HepG2 (cell line): ENCODE results near the gene SLC2A5. TPM values are rescaled to one million over a fixed set of nuclear protein-coding genes. Genes with fewer than 3 reads are reported as not detected.

ENCODE experiments used
- ATAC-seq: fragments of 200-7000 bp; cut with Tn5 transposase; 3 replicates; pipeline ENCODE4 v1.9.1; 2020; ENCODE audit warnings: mild to moderate bottlenecking, moderate library complexity
- BruUV-seq: library from RNA; stranded (reverse); fragments of 400-500 nt; replicated peaks from 2 replicates; lab custom pipeline; 2021; lab: Mats Ljungman, UMichigan
- CTCF ChIA-PET: fragments of 300-600 bp; formaldehyde crosslinking; extraction: SDS; loops from one replicate; lab custom pipeline; 2021; ENCODE audit warnings: low total read pairs, inconsistent platforms, low intra/inter-chr PET ratio; lab: Yijun Ruan, JAX
- POLR2A ChIA-PET: fragments of 350-600 bp; sonication (Branson Sonifier 250); formaldehyde crosslinking; loops from one replicate; lab custom pipeline; 2020; ENCODE audit warnings: antibody characterized with exemption, inconsistent platforms; lab: Yijun Ruan, JAX
- DNase-seq: peaks from one replicate; pipeline ENCODE4 v3.0.0-alpha.2; 2015; ENCODE audit warnings: low spot score
- FAIRE-seq: peaks from 3 replicates; lab custom pipeline; 2011; peaks lifted over from hg19 to GRCh38; lab: Jason Lieb, UNC
- H2AFZ ChIP-seq: one replicate; pipeline ENCODE4 v1.6.1; 2011; ENCODE audit warnings: low read length, inconsistent platforms
- H3K27ac ChIP-seq: fragments of 300-600 bp; 3 replicates; pipeline ENCODE4 v1.8.0; 2011; ENCODE audit warnings: mixed run types, mild to moderate bottlenecking, mixed read lengths, low read length, inconsistent platforms; ENCODE audit not compliant: insufficient read depth; ENCODE audit errors: extremely low read length
- H3K27me3 ChIP-seq, 2 experiments: fragments of 200-600 bp in 1 of 2; 2 replicates in 1 of 2; 3 replicates in 1 of 2; pipeline versions ENCODE4 v1.6.0 to v1.8.0; 2011; ENCODE audit warnings: low read length in 2 of 2, mild to moderate bottlenecking in 2 of 2, moderate library complexity in 2 of 2, inconsistent platforms in 1 of 2; ENCODE audit not compliant: insufficient read depth in 2 of 2, control insufficient read depth in 1 of 2
- H3K36me3 ChIP-seq, 2 experiments: fragments of 200-600 bp in 1 of 2; replicated peaks in 1 of 2; 2 replicates in 1 of 2; 3 replicates in 1 of 2; pipeline versions ENCODE4 v1.5.1 to v1.8.0; 2011; ENCODE audit warnings: low read length in 2 of 2, inconsistent platforms in 1 of 2; ENCODE audit not compliant: insufficient read depth in 2 of 2, control insufficient read depth in 1 of 2
- H3K4me1 ChIP-seq: 2 replicates; pipeline ENCODE4 v1.5.1; 2012; ENCODE audit warnings: low read length, inconsistent platforms; ENCODE audit not compliant: insufficient read depth
- H3K4me2 ChIP-seq: 2 replicates; pipeline ENCODE4 v1.6.0; 2011; ENCODE audit warnings: low read depth, low read length, inconsistent platforms
- H3K4me3 ChIP-seq, 3 experiments: fragments of 200-600 bp in 1 of 3; sonication (generic), shearing (Covaris generic) in 1 of 3; replicated peaks in 1 of 3; 2 replicates each; pipeline ENCODE4 v1.5.1; 2011 to 2016; ENCODE audit warnings: low read length in 3 of 3, inconsistent platforms in 2 of 3, low read depth in 2 of 3, mild to moderate bottlenecking in 2 of 3, control low read depth in 1 of 3, mixed read lengths in 1 of 3; ENCODE audit not compliant: insufficient read depth in 1 of 3
- H3K79me2 ChIP-seq: one replicate; pipeline ENCODE4 v1.6.1; 2011; ENCODE audit warnings: low read length, inconsistent platforms; ENCODE audit not compliant: insufficient read depth
- H3K9ac ChIP-seq: 2 replicates; pipeline ENCODE4 v1.6.0; 2011; ENCODE audit warnings: mild to moderate bottlenecking, low read depth, low read length, inconsistent platforms; ENCODE audit not compliant: insufficient read depth
- H3K9me3 ChIP-seq: 2 replicates; pipeline ENCODE4 v1.5.1; 2012; ENCODE audit warnings: mild to moderate bottlenecking, low read length
- H4K20me1 ChIP-seq: 2 replicates; pipeline ENCODE4 v1.6.0; 2011; ENCODE audit warnings: inconsistent platforms, mild to moderate bottlenecking, low read length, moderate library complexity; ENCODE audit not compliant: insufficient read depth
- CREB1 ChIP-seq, 2 experiments: fragments of 450-650 bp in 1 of 2; IDR thresholded peaks; 2 replicates each; pipeline ENCODE4 v1.6.1; 2016 to 2017; ENCODE audit warnings: control low read depth in 1 of 2, mild to moderate bottlenecking in 1 of 2, missing compliant biosample characterization in 1 of 2, missing genetic modification characterization in 1 of 2
- ELK4 ChIP-seq: sonication (generic); formaldehyde crosslinking; IDR thresholded peaks from 2 replicates; pipeline ENCODE4 v1.9.0; 2021; ENCODE audit warnings: missing genetic modification reagents, borderline replicate concordance
- HCFC1 ChIP-seq: fragments of 150-350 bp; IDR thresholded peaks from 2 replicates; pipeline ENCODE4 v1.6.1; 2014; ENCODE audit warnings: low read depth, low read length
- KLF6 ChIP-seq: IDR thresholded peaks from 2 replicates; pipeline ENCODE4 v1.8.0; 2016; ENCODE audit warnings: missing biosample characterization, missing genetic modification reagents
- MAFF ChIP-seq: IDR thresholded peaks from 2 replicates; pipeline ENCODE4 v1.6.1; 2011; ENCODE audit warnings: low read depth, low read length, improper control_type of control experiment
- MIXL1 ChIP-seq: IDR thresholded peaks from 2 replicates; pipeline ENCODE4 v1.6.1; 2016
- NCOA5 ChIP-seq: sonication (generic); formaldehyde crosslinking; IDR thresholded peaks from 2 replicates; pipeline ENCODE4 v1.4.0; 2020; ENCODE audit warnings: missing genetic modification reagents
- PHF21A ChIP-seq: sonication (generic); formaldehyde crosslinking; IDR thresholded peaks from 2 replicates; pipeline ENCODE4 v1.5.0; 2020; ENCODE audit warnings: mild to moderate bottlenecking, missing genetic modification reagents
- SETDB1 ChIP-seq: sonication (generic); formaldehyde crosslinking; IDR thresholded peaks from 2 replicates; pipeline ENCODE4 v1.5.1; 2020; ENCODE audit warnings: missing genetic modification reagents, mild to moderate bottlenecking, borderline replicate concordance
- SP2 ChIP-seq: sonication (generic); formaldehyde crosslinking; IDR thresholded peaks from 2 replicates; pipeline ENCODE4 v1.5.1; 2020; ENCODE audit warnings: mild to moderate bottlenecking, missing genetic modification reagents
- TCF7 ChIP-seq: sonication (generic); IDR thresholded peaks from 2 replicates; pipeline ENCODE4 v1.6.1; 2016; ENCODE audit warnings: antibody characterized with exemption, low read depth
- ZNF124 ChIP-seq: sonication (generic); formaldehyde crosslinking; IDR thresholded peaks from 2 replicates; pipeline ENCODE4 v1.4.0; 2020; ENCODE audit warnings: missing genetic modification reagents
- ZNF17 ChIP-seq: sonication (generic); formaldehyde crosslinking; IDR thresholded peaks from 2 replicates; pipeline ENCODE4 v1.5.0; 2020; ENCODE audit warnings: mild to moderate bottlenecking, missing genetic modification reagents
- ZNF24 ChIP-seq: fragments of 450-650 bp; IDR thresholded peaks from 2 replicates; pipeline ENCODE4 v1.6.1; 2017; ENCODE audit warnings: antibody characterized with exemption, mild to moderate bottlenecking
- ZNF503 ChIP-seq: sonication (generic); formaldehyde crosslinking; IDR thresholded peaks from 2 replicates; pipeline ENCODE4 v1.4.0; 2020; ENCODE audit warnings: missing genetic modification reagents
- ZNF678 ChIP-seq: sonication (generic); formaldehyde crosslinking; IDR thresholded peaks from 2 replicates; pipeline ENCODE4 v1.4.0; 2020; ENCODE audit warnings: mild to moderate bottlenecking, missing genetic modification reagents
- WGBS: methylation state at CpG from one replicate; pipeline ENCODE4 v1.1.6; 2017; ENCODE audit warnings: low lambda C conversion rate; 5-methylcytosine and 5-hydroxymethylcytosine counted together
- in situ Hi-C: cut with HindIII; loops from 2 replicates; pipeline ENCODE4 v1.10.0; 2017; ENCODE audit warnings: low pct_unique_long_range_greater_than_20kb; ENCODE audit not compliant: extremely low pct_ligation_motif_present
- intact Hi-C: fragments of 100-400 bp; cut with micrococcal nuclease; formaldehyde crosslinking; loops from one replicate; pipeline ENCODE4 v1.10.0; 2022; ENCODE audit not compliant: unreplicated experiment
- polyA plus RNA-seq, 8 experiments: library from polyadenylated mRNA; depleted of rRNA in 3 of 8; stranded (reverse) in 7 of 8; unstranded in 1 of 8; fragments of >200 nt; fragmentation: Illumina TruSeq in 4 of 8; extraction: Trizol in 4 of 8; gene quantifications; 2 replicates each; pipeline versions ENCODE4 v1.2.1 to v1.2.3, GENCODE V29; 2011 to 2016; ENCODE audit warnings: low read depth in 4 of 8, missing spikeins in 1 of 8, mixed read lengths in 1 of 8; ENCODE audit not compliant: insufficient read depth in 1 of 8
- total RNA-seq, 5 experiments: library from RNA; depleted of rRNA; stranded (reverse); fragments of >200 nt; fragmentation: Illumina TruSeq; extraction: Trizol; gene quantifications; 2 replicates each; pipeline ENCODE4 v1.2.3, GENCODE V29; 2016; ENCODE audit warnings: low read depth in 1 of 5
- TF ChIP-seq, protein P1 (sequence below): sonication (generic); formaldehyde crosslinking; IDR thresholded peaks from 2 replicates; pipeline ENCODE4 v1.4.0; 2020; ENCODE audit warnings: missing genetic modification reagents, borderline replicate concordance
- TF ChIP-seq, protein P2 (sequence below): sonication (generic); formaldehyde crosslinking; IDR thresholded peaks from 2 replicates; pipeline ENCODE4 v1.4.0; 2020; ENCODE audit warnings: mild to moderate bottlenecking, low read depth, missing genetic modification reagents

Gene SLC2A5
- total and polyA plus RNA-seq, 2 of the 13 experiments (the other 11 are each of a cell fraction or from before 2014, with no cell fraction given), result 0.04 to 0.54 TPM

DNA sequence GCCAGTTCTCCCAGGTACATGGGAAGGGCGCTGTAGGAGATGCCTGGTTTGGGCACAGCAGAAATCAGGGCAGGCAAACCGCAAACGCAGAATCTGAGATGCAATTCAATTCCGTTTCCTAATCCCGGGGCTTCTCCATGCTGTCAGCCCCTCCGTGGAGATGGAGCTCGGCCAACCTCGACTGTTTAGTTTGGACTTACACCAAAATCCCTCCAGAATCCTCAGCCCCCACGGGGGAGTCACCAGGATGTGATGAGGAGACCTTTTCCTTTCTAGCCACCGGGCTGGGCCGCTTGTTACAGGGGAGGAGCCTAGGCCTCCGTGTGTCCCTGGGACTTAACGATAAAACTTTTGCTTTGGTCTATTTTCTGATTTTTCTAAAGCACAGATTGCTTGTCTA is 51.1 kb downstream of the SLC2A5 start:
- CTCF ChIA-PET, result no interaction called here
- in situ Hi-C loops, result no loop called here
- no TSS peak for BruUV-seq
- TF ChIP-seq ZNF503 (CRISPR knock-in tag), result no peak
- TF ChIP-seq ZNF24, result no peak
- TF ChIP-seq, protein P1, sequence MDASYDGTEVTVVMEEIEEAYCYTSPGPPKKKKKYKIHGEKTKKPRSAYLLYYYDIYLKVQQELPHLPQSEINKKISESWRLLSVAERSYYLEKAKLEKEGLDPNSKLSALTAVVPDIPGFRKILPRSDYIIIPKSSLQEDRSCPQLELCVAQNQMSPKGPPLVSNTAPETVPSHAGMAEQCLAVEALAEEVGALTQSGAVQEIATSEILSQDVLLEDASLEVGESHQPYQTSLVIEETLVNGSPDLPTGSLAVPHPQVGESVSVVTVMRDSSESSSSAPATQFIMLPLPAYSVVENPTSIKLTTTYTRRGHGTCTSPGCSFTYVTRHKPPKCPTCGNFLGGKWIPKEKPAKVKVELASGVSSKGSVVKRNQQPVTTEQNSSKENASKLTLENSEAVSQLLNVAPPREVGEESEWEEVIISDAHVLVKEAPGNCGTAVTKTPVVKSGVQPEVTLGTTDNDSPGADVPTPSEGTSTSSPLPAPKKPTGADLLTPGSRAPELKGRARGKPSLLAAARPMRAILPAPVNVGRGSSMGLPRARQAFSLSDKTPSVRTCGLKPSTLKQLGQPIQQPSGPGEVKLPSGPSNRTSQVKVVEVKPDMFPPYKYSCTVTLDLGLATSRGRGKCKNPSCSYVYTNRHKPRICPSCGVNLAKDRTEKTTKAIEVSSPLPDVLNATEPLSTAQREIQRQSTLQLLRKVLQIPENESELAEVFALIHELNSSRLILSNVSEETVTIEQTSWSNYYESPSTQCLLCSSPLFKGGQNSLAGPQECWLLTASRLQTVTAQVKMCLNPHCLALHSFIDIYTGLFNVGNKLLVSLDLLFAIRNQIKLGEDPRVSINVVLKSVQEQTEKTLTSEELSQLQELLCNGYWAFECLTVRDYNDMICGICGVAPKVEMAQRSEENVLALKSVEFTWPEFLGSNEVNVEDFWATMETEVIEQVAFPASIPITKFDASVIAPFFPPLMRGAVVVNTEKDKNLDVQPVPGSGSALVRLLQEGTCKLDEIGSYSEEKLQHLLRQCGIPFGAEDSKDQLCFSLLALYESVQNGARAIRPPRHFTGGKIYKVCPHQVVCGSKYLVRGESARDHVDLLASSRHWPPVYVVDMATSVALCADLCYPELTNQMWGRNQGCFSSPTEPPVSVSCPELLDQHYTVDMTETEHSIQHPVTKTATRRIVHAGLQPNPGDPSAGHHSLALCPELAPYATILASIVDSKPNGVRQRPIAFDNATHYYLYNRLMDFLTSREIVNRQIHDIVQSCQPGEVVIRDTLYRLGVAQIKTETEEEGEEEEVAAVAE (CRISPR knock-in tag), result no peak
- no peak for TF ChIP-seq MAFF
- TF ChIP-seq ZNF17 (CRISPR knock-in tag), result no peak
- TF ChIP-seq ZNF678 (CRISPR knock-in tag), result no peak
- no peak for TF ChIP-seq NCOA5 (CRISPR knock-in tag)
- TF ChIP-seq ZNF124 (CRISPR knock-in tag), result no peak
- no peak for TF ChIP-seq MIXL1 (CRISPR knock-in tag)
- no peak for TF ChIP-seq PHF21A (CRISPR knock-in tag)
- TF ChIP-seq ELK4 (CRISPR knock-in tag), result no peak
- no peak for TF ChIP-seq SP2 (CRISPR knock-in tag)
- no peak for TF ChIP-seq KLF6 (CRISPR knock-in tag)
- TF ChIP-seq, protein P2, sequence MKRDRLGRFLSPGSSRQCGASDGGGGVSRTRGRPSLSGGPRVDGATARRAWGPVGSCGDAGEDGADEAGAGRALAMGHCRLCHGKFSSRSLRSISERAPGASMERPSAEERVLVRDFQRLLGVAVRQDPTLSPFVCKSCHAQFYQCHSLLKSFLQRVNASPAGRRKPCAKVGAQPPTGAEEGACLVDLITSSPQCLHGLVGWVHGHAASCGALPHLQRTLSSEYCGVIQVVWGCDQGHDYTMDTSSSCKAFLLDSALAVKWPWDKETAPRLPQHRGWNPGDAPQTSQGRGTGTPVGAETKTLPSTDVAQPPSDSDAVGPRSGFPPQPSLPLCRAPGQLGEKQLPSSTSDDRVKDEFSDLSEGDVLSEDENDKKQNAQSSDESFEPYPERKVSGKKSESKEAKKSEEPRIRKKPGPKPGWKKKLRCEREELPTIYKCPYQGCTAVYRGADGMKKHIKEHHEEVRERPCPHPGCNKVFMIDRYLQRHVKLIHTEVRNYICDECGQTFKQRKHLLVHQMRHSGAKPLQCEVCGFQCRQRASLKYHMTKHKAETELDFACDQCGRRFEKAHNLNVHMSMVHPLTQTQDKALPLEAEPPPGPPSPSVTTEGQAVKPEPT (CRISPR knock-in tag), result no peak
- TF ChIP-seq SETDB1, result no peak
- no peak for TF ChIP-seq CREB1 (IDR thresholded peaks at IDR 0.05)
- TF ChIP-seq CREB1 (CRISPR knock-in tag; IDR thresholded peaks at IDR 0.05), result no peak
- no peak for TF ChIP-seq TCF7
- no peak for TF ChIP-seq HCFC1

More for the DNA sequence above, 51.1 kb downstream of the SLC2A5 start:
- WGBS, result 38% methylated on average over 11 of the region's 13 CpGs
- Histone ChIP-seq H3K27ac (no peak overlapping the region), H3K36me3 (no peaks in the 10 kb centered on the region), H2AFZ (no peak overlapping the region), H3K9me3 (no peaks in the 10 kb centered on the region), H3K79me2 (no peaks in the 10 kb centered on the region), H3K4me2 (no peak overlapping the region), H3K4me3 (no peak overlapping the region), H4K20me1 (no peaks in the 10 kb centered on the region), H3K9ac (no peak overlapping the region), H3K27me3 (peaks cover 0 to 28% of the 10 kb centered on the region in 2 experiments; a peak in 4 of 5 replicates), H3K4me1 (peaks cover 11% of the 10 kb centered on the region)
- no peak for FAIRE-seq
- no peak for ATAC-seq
- POLR2A ChIA-PET, result no interaction called here
- no peak for DNase-seq
- intact Hi-C loops, result no loop called here
